SK-N-SH (cell line): ENCODE data around the gene ZFTA. TPM values are rescaled to one million over a fixed set of nuclear protein-coding genes. Genes with fewer than 3 reads are reported as not detected.

ENCODE experiments used
- CTCF ChIA-PET: fragments of 300-600, 350-600 bp; formaldehyde crosslinking; extraction: SDS; loops from one replicate; lab custom pipeline; 2021; lab: Yijun Ruan, JAX
- POLR2A ChIA-PET: fragments of 350-600 bp; sonication (Branson Sonifier 250); formaldehyde crosslinking; extraction: SDS; loops from one replicate; lab custom pipeline; 2020; ENCODE audit warnings: antibody characterized with exemption, inconsistent platforms; lab: Yijun Ruan, JAX
- DNase-seq: peaks from one replicate; pipeline ENCODE4 v3.0.0; 2012
- H2AFZ ChIP-seq: fragments of 200-600 bp; sonication (generic); 2 replicates; pipeline ENCODE4 v1.8.1; 2016; ENCODE audit warnings: antibody characterized with exemption, mild to moderate bottlenecking, low read depth
- H3F3A ChIP-seq: fragments of 200-600 bp; sonication (generic); replicated peaks from 2 replicates; pipeline ENCODE3; 2016; ENCODE audit warnings: antibody characterized with exemption, mild to moderate bottlenecking; ENCODE audit not compliant: insufficient read depth
- H3K27ac ChIP-seq, 2 experiments: fragments of 200-500 bp in 1 of 2; fragments of 200-600 bp in 1 of 2; sonication (Bioruptor generic) in 1 of 2; sonication (generic), shearing (Covaris generic) in 1 of 2; 2 replicates each; pipeline versions ENCODE4 v1.5.1 to v1.6.1; 2014 to 2016; ENCODE audit warnings: low read depth in 2 of 2, inconsistent platforms in 1 of 2, low read length in 1 of 2, mild to moderate bottlenecking in 1 of 2, mixed read lengths in 1 of 2
- H3K27me3 ChIP-seq: fragments of 200-600 bp; sonication (generic), shearing (Covaris generic); 2 replicates; pipeline ENCODE4 v1.6.1; 2016; ENCODE audit warnings: mixed run types; ENCODE audit not compliant: insufficient read depth
- H3K36me3 ChIP-seq, 2 experiments: fragments of 200-500 bp in 1 of 2; fragments of 200-600 bp in 1 of 2; sonication (Bioruptor generic) in 1 of 2; sonication (generic) in 1 of 2; replicated peaks in 1 of 2; 2 replicates each; pipeline versions ENCODE3 to v1.5.1; 2014 to 2016; ENCODE audit warnings: low read length in 1 of 2, mild to moderate bottlenecking in 1 of 2; ENCODE audit not compliant: insufficient read depth in 2 of 2, control insufficient read depth in 1 of 2
- H3K4me1 ChIP-seq, 2 experiments: fragments of 200-500 bp in 1 of 2; fragments of 200-600 bp in 1 of 2; sonication (Bioruptor generic) in 1 of 2; sonication (generic), shearing (Covaris generic) in 1 of 2; 2 replicates each; pipeline versions ENCODE4 v1.5.1 to v1.6.1; 2014 to 2016; ENCODE audit warnings: low read depth in 1 of 2, low read length in 1 of 2, mixed run types in 1 of 2; ENCODE audit not compliant: insufficient read depth in 2 of 2, control insufficient read depth in 1 of 2
- H3K4me2 ChIP-seq: fragments of 200-600 bp; sonication (generic), shearing (Covaris generic); 2 replicates; pipeline ENCODE4 v1.6.1; 2017; ENCODE audit warnings: mixed run types
- H3K4me3 ChIP-seq, 2 experiments: fragments of 200-500 bp in 1 of 2; fragments of 200-600 bp in 1 of 2; sonication (Bioruptor generic) in 1 of 2; sonication (generic), shearing (Covaris generic) in 1 of 2; 2 replicates each; pipeline versions ENCODE4 v1.5.1 to v1.8.1; 2014 to 2016; ENCODE audit warnings: low read depth in 2 of 2, inconsistent platforms in 1 of 2, low read length in 1 of 2, mild to moderate bottlenecking in 1 of 2, mixed read lengths in 1 of 2, moderate library complexity in 1 of 2
- H3K79me2 ChIP-seq: fragments of 200-600 bp; sonication (generic); 2 replicates; pipeline ENCODE4 v1.8.1; 2017; ENCODE audit warnings: mild to moderate bottlenecking; ENCODE audit not compliant: insufficient read depth
- H3K9ac ChIP-seq: fragments of 200-600 bp; sonication (generic); 2 replicates; pipeline ENCODE4 v1.6.1; 2017; ENCODE audit warnings: mixed run types
- H3K9me2 ChIP-seq: fragments of 200-600 bp; sonication (generic); 2 replicates; pipeline ENCODE4 v1.6.1; 2017; ENCODE audit warnings: mixed run types
- H3K9me3 ChIP-seq: fragments of 200-600 bp; sonication (generic); 2 replicates; pipeline ENCODE4 v1.6.1; 2017; ENCODE audit warnings: mixed run types, mild to moderate bottlenecking, moderate library complexity
- H4K20me1 ChIP-seq: fragments of 200-600 bp; sonication (generic); 2 replicates; pipeline ENCODE4 v1.6.1; 2017; ENCODE audit warnings: mild to moderate bottlenecking, mixed run types; ENCODE audit not compliant: insufficient read depth
- CHD2 ChIP-seq: fragments of 150-350 bp; IDR thresholded peaks from 2 replicates; pipeline ENCODE4 v1.6.1; 2018; ENCODE audit warnings: low read length; ENCODE audit not compliant: partially characterized antibody
- ELF1 ChIP-seq: IDR thresholded peaks from 2 replicates; pipeline ENCODE4 v1.4.0; 2012
- EZH2phosphoT487 ChIP-seq: fragments of 200-600 bp; sonication (generic); IDR thresholded peaks from 2 replicates; pipeline ENCODE4 v1.6.1; 2017; ENCODE audit warnings: low read depth, mixed run types, mild to moderate bottlenecking, antibody characterized with exemption, moderate library complexity, borderline replicate concordance
- FOXJ3 ChIP-seq: sonication (generic); formaldehyde crosslinking; IDR thresholded peaks from 2 replicates; pipeline ENCODE4 v1.5.1; 2020; ENCODE audit warnings: mild to moderate bottlenecking, missing genetic modification reagents
- GABPA ChIP-seq: IDR thresholded peaks from 2 replicates; pipeline ENCODE4 v1.4.0; 2012; ENCODE audit warnings: low read depth, mild to moderate bottlenecking
- GATA2 ChIP-seq: sonication (generic); formaldehyde crosslinking; IDR thresholded peaks from 2 replicates; pipeline ENCODE4 v1.5.0; 2020; ENCODE audit warnings: mild to moderate bottlenecking, missing genetic modification reagents
- IRF3 ChIP-seq: fragments of 150-350 bp; IDR thresholded peaks from 2 replicates; pipeline ENCODE4 v1.6.1; 2016; ENCODE audit warnings: mild to moderate bottlenecking, low read depth, low read length
- NRF1 ChIP-seq: IDR thresholded peaks from 2 replicates; pipeline ENCODE4 v1.6.1; 2012; ENCODE audit warnings: low read depth, mild to moderate bottlenecking, low read length
- PBX3 ChIP-seq: IDR thresholded peaks from 2 replicates; pipeline ENCODE4; 2012
- RAD21 ChIP-seq: IDR thresholded peaks from 2 replicates; pipeline ENCODE4 v1.6.1; 2012; ENCODE audit warnings: mild to moderate bottlenecking, low read length
- RFX5 ChIP-seq: IDR thresholded peaks from 2 replicates; pipeline ENCODE4 v1.6.1; 2012; ENCODE audit warnings: mild to moderate bottlenecking, improper control_type of control experiment, low read length
- RXRA ChIP-seq: IDR thresholded peaks from 2 replicates; pipeline ENCODE4 v1.4.0; 2012; ENCODE audit warnings: low read depth, mild to moderate bottlenecking, borderline replicate concordance
- SMC3 ChIP-seq: IDR thresholded peaks from 2 replicates; pipeline ENCODE4 v1.6.1; 2012; ENCODE audit warnings: low read depth, low read length, improper control_type of control experiment
- TCF12 ChIP-seq: IDR thresholded peaks from 2 replicates; pipeline ENCODE4 v1.4.0; 2012
- USF1 ChIP-seq: IDR thresholded peaks from 2 replicates; pipeline ENCODE4 v1.4.0; 2012; ENCODE audit warnings: low read depth, borderline replicate concordance
- WGBS: methylation state at CpG from one replicate; pipeline ENCODE4 v1.1.6; 2017; ENCODE audit warnings: low lambda C conversion rate; 5-methylcytosine and 5-hydroxymethylcytosine counted together
- polyA plus RNA-seq, 3 experiments: library from polyadenylated mRNA; depleted of rRNA; stranded (reverse); fragments of >200 nt; gene quantifications; 2 replicates each; pipeline ENCODE4 v1.2.3, GENCODE V29; 2012

Gene ZFTA
- polyA plus RNA-seq, 1 of the 3 experiments (the other 2 are of a cell fraction) = 8.7 TPM

- no peaks in the 10 kb centered on the region for H3K27me3 ChIP-seq
- no peaks in the 10 kb centered on the region for H4K20me1 ChIP-seq
- H3K9me2 ChIP-seq = no peaks in the 10 kb centered on the region
- H3K79me2 ChIP-seq = no peaks in the 10 kb centered on the region
- no peaks in the 10 kb centered on the region for H3K36me3 ChIP-seq
- H3K9ac ChIP-seq = no peak overlapping the region
- WGBS = 89% methylated on average over 9 of the region's 9 CpGs
- no peak overlapping the region for H3K4me3 ChIP-seq
- no peak overlapping the region for H3K4me2 ChIP-seq
- no peak for DNase-seq
- TF ChIP-seq RAD21 = no peak
- no peak for TF ChIP-seq ELF1
- TF ChIP-seq EZH2phosphoT487 = no peak
- no peak for TF ChIP-seq CHD2
- TF ChIP-seq FOXJ3 (CRISPR knock-in tag) = no peak
- no peak for TF ChIP-seq TCF12
- TF ChIP-seq NRF1 = no peak
- TF ChIP-seq GABPA = no peak
- no peak for TF ChIP-seq IRF3
- no peak for TF ChIP-seq PBX3
- no peak for TF ChIP-seq SMC3
- TF ChIP-seq USF1 = no peak
- TF ChIP-seq RFX5 = no peak
- H3K27ac ChIP-seq = no peak overlapping the region
- no peaks in the 10 kb centered on the region for H3K9me3 ChIP-seq
- H3F3A ChIP-seq = no peaks in the 10 kb centered on the region
- no peaks in the 10 kb centered on the region for H3K4me1 ChIP-seq
- ChIA-PET POLR2A (no interaction called here), CTCF (interaction anchor here (1.9 to 2.0 kb wide), 2 partner anchors 31 to 37 kb away, joined by 4 to 9 read pairs; partner anchors contain the start of gene ZFTA)
- no peak overlapping the region for H2AFZ ChIP-seq
These were observed 37.4 kb upstream of the ZFTA start for GRCh38 chr11:63805844-63806415.

- Histone ChIP-seq H3K4me1 (no peaks in the 10 kb centered on the region), H3K9me3 (no peaks in the 10 kb centered on the region), H3K9ac (no peak overlapping the region), H3K27ac (no peak overlapping the region), H3K4me2 (no peak overlapping the region), H3K4me3 (no peak overlapping the region), H3K27me3 (no peaks in the 10 kb centered on the region), H3K36me3 (no peaks in the 10 kb centered on the region), H2AFZ (no peak overlapping the region), H3F3A (no peaks in the 10 kb centered on the region), H4K20me1 (no peaks in the 10 kb centered on the region), H3K79me2 (no peaks in the 10 kb centered on the region), H3K9me2 (no peaks in the 10 kb centered on the region)
- DNase-seq = no peak
- WGBS = 85% methylated on average over 6 of the region's 6 CpGs
- CTCF ChIA-PET = interaction anchor here (1.6 kb wide), 1 partner anchor 36 kb away, joined by 4 read pairs; the partner anchor contains the start of gene ZFTA
- TF ChIP-seq RXRA (no peak), RFX5 (no peak), GATA2 (CRISPR knock-in tag) (no peak), SMC3 (no peak)
- POLR2A ChIA-PET = no interaction called here
These were observed 35.7 kb upstream of the ZFTA start for GRCh38 chr11:63804259-63804658.
